ENCODE measurements around the gene KCP.
A peak's percentile ranks its signal among the peaks of the same experiment; 100 is the strongest.
"Not testable (repeated sequence)": the region's sequence is repeated elsewhere in the genome, so short reads cannot be mapped to it uniquely, and the experiment has no call there.

Gene KCP

GRCh38 chr7:128946936-128947830, 36.7 kb upstream of the KCP start:
- no peak overlapping the region for H3K4me3 ChIP-seq (ENCODE audit: low read depth in 1 of 5, low read length in 5 of 5)

GRCh38 chr7:128945668-128946366, 35.3 kb upstream of the KCP start:
- Histone ChIP-seq H3K36me3 (ENCODE audit: control insufficient read depth in 5 of 5, insufficient read depth in 5 of 5, low read length in 5 of 5) (peaks cover 0 to 34% (median 5%) of the 10 kb centered on the region in 5 donors), H3K4me1 (ENCODE audit: control insufficient read depth in 5 of 5, insufficient read depth in 5 of 5, low read length in 5 of 5) (peaks cover 0 to 30% (median 21%) of the 10 kb centered on the region in 5 donors)

More at GRCh38 chr7:128946936-128947830, 36.7 kb upstream of the KCP start:
- H3K36me3 ChIP-seq (ENCODE audit: control insufficient read depth in 5 of 5, insufficient read depth in 5 of 5, low read length in 5 of 5) = peaks cover 3 to 34% (median 6%) of the 10 kb centered on the region in 5 donors
- H3K4me1 ChIP-seq (ENCODE audit: control insufficient read depth in 5 of 5, insufficient read depth in 5 of 5, low read length in 5 of 5) = peaks cover 0 to 21% (median 19%) of the 10 kb centered on the region in 5 donors
- H3K27ac ChIP-seq (ENCODE audit: low read depth, low read length) = no peak overlapping the region
- H3K27me3 ChIP-seq (ENCODE audit: control insufficient read depth in 5 of 5, insufficient read depth in 4 of 5, low read length in 5 of 5) = no peaks in the 10 kb centered on the region
- no peak overlapping the region for H3K9ac ChIP-seq (ENCODE audit: low read length in 5 of 5)
- no peaks in the 10 kb centered on the region for H3K9me3 ChIP-seq (ENCODE audit: control insufficient read depth in 5 of 5, low read length in 5 of 5)

GRCh38 chr7:128944487-128945236, 34.2 kb upstream of the KCP start:
- Histone ChIP-seq H3K9ac (ENCODE audit: low read length in 5 of 5) (no peak overlapping the region), H3K27me3 (ENCODE audit: control insufficient read depth in 5 of 5, insufficient read depth in 4 of 5, low read length in 5 of 5) (peaks cover 0 to 4% (median 0%) of the 10 kb centered on the region in 5 donors), H3K27ac (ENCODE audit: low read depth, low read length) (no peak overlapping the region), H3K9me3 (ENCODE audit: control insufficient read depth in 5 of 5, low read length in 5 of 5) (no peaks in the 10 kb centered on the region), H3K4me1 (ENCODE audit: control insufficient read depth in 5 of 5, insufficient read depth in 5 of 5, low read length in 5 of 5) (peaks cover 0 to 40% (median 21%) of the 10 kb centered on the region in 5 donors), H3K4me3 (ENCODE audit: low read depth in 1 of 5, low read length in 5 of 5) (no peak overlapping the region), H3K36me3 (ENCODE audit: control insufficient read depth in 5 of 5, insufficient read depth in 5 of 5, low read length in 5 of 5) (peaks cover 0 to 34% (median 4%) of the 10 kb centered on the region in 5 donors)

More at GRCh38 chr7:128945668-128946366, 35.3 kb upstream of the KCP start:
- no peak overlapping the region for H3K4me3 ChIP-seq (ENCODE audit: low read depth in 1 of 5, low read length in 5 of 5)
- H3K9me3 ChIP-seq (ENCODE audit: control insufficient read depth in 5 of 5, low read length in 5 of 5) = no peaks in the 10 kb centered on the region
- no peak overlapping the region for H3K9ac ChIP-seq (ENCODE audit: low read length in 5 of 5)
- peaks cover 0 to 3% (median 0%) of the 10 kb centered on the region in 5 donors for H3K27me3 ChIP-seq (ENCODE audit: control insufficient read depth in 5 of 5, insufficient read depth in 4 of 5, low read length in 5 of 5)
- no peak overlapping the region for H3K27ac ChIP-seq (ENCODE audit: low read depth, low read length)

DNA sequence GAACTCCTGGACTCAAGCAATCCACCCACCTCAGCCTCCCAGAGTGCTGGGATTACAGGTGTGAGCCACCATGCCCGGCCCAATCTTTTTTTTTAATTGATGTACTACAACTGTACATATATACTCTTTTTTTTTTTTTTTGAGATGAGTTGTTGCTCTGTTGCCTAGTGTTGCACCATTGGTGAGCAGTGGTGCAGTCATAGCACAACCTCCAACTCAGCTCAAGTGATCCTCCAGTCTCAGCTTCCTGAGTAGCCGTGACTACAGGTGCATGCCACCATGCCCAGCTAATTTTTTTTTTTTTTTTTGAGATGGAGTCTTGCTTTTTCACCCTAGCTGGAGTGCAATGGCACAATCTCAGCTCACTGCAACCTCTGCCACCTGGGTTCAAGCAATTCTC, 32.7 kb upstream of the KCP start:
- not testable (repeated sequence) for H3K27ac ChIP-seq (ENCODE audit: low read depth, low read length); H3K9me3 ChIP-seq (ENCODE audit: control insufficient read depth in 5 of 5, low read length in 5 of 5); H3K4me3 ChIP-seq (ENCODE audit: low read depth in 1 of 5, low read length in 5 of 5); H3K27me3 ChIP-seq (ENCODE audit: control insufficient read depth in 5 of 5, insufficient read depth in 4 of 5, low read length in 5 of 5); H3K9ac ChIP-seq (ENCODE audit: low read length in 5 of 5)
- Histone ChIP-seq H3K4me1 (ENCODE audit: control insufficient read depth in 5 of 5, insufficient read depth in 5 of 5, low read length in 5 of 5) (peaks cover 2 to 43% (median 18%) of the 10 kb centered on the region in 5 donors), H3K36me3 (ENCODE audit: control insufficient read depth in 5 of 5, insufficient read depth in 5 of 5, low read length in 5 of 5) (peaks cover 0 to 25% (median 4%) of the 10 kb centered on the region in 5 donors)

DNA sequence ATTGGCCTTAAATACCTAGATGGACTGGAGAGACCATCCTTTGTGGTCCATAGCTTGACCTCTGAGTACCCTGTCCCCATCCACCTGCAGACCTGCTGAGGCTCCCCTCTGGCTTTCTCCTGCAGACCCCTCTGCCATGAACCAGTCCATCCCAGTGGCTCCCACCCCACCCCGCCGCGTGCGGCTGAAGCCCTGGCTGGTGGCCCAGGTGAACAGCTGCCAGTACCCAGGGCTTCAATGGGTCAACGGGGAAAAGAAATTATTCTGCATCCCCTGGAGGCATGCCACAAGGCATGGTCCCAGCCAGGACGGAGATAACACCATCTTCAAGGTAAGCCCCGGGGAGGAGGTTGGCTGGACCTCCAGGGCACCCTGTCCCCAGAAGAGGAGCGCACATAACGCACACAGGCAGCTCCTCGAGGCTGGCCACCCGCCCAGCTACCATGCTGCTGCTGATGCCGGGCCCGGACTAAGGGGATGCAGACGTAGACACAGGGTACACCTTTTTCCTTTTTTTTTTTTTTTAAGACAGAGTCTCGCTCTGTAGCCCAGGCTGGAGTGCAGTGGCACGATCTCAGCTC, 31.5 kb upstream of the KCP start:
- Histone ChIP-seq H3K36me3 (ENCODE audit: control insufficient read depth in 5 of 5, insufficient read depth in 5 of 5, low read length in 5 of 5) (peaks cover 0 to 18% (median 0%) of the 10 kb centered on the region in 5 donors), H3K4me3 (ENCODE audit: low read depth in 1 of 5, low read length in 5 of 5) (no peak overlapping the region), H3K9ac (ENCODE audit: low read length in 5 of 5) (no peak overlapping the region), H3K4me1 (ENCODE audit: control insufficient read depth in 5 of 5, insufficient read depth in 5 of 5, low read length in 5 of 5) (peaks cover 2 to 54% (median 26%) of the 10 kb centered on the region in 5 donors), H3K27ac (ENCODE audit: low read depth, low read length) (no peak overlapping the region), H3K27me3 (ENCODE audit: control insufficient read depth in 5 of 5, insufficient read depth in 4 of 5, low read length in 5 of 5) (peaks cover 0 to 15% (median 5%) of the 10 kb centered on the region in 5 donors), H3K9me3 (ENCODE audit: control insufficient read depth in 5 of 5, low read length in 5 of 5) (no peaks in the 10 kb centered on the region)

DNA sequence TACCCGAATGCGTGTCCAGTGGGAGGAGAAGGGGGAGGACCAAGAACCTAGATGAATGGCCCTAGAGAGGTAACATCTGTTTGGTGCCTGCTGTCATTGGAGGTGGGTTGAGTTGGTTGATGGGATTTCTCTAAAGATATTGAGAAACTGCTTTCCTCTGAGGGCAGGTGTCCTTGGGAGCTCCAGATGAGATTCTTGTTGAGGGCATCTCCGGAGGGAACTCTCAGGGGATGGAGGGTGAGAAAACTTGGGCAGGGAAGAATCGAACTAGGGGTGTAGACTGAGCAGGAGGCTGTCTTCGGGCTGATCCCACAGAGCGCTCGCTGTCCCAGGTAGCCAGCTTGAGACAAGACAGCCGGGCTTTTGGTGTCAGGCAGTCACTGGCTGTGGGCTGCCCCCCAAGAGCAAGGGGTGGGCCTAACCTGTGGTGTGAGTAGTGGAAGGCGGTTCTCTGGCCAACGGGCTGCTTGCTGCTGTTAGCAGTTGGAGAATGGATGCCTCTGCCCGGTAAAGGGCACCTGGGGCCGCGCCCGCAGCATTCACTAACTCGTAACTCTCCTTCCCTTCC, 30.9 kb upstream of the KCP start:
- H3K9me3 ChIP-seq (ENCODE audit: control insufficient read depth in 5 of 5, low read length in 5 of 5) = no peaks in the 10 kb centered on the region
- H3K4me3 ChIP-seq (ENCODE audit: low read depth in 1 of 5, low read length in 5 of 5) = peak overlapping the region in 3 of 5 donors; percentile 22 to 51 (median 29)
- H3K27ac ChIP-seq (ENCODE audit: low read depth, low read length) = no peak overlapping the region
- H3K9ac ChIP-seq (ENCODE audit: low read length in 5 of 5) = peak overlapping the region in 1 of 5 donors; percentile 21
- H3K36me3 ChIP-seq (ENCODE audit: control insufficient read depth in 5 of 5, insufficient read depth in 5 of 5, low read length in 5 of 5) = peaks cover 0 to 12% (median 0%) of the 10 kb centered on the region in 5 donors
- H3K27me3 ChIP-seq (ENCODE audit: control insufficient read depth in 5 of 5, insufficient read depth in 4 of 5, low read length in 5 of 5) = peaks cover 3 to 19% (median 5%) of the 10 kb centered on the region in 5 donors
- H3K4me1 ChIP-seq (ENCODE audit: control insufficient read depth in 5 of 5, insufficient read depth in 5 of 5, low read length in 5 of 5) = peaks cover 2 to 54% (median 26%) of the 10 kb centered on the region in 5 donors

DNA sequence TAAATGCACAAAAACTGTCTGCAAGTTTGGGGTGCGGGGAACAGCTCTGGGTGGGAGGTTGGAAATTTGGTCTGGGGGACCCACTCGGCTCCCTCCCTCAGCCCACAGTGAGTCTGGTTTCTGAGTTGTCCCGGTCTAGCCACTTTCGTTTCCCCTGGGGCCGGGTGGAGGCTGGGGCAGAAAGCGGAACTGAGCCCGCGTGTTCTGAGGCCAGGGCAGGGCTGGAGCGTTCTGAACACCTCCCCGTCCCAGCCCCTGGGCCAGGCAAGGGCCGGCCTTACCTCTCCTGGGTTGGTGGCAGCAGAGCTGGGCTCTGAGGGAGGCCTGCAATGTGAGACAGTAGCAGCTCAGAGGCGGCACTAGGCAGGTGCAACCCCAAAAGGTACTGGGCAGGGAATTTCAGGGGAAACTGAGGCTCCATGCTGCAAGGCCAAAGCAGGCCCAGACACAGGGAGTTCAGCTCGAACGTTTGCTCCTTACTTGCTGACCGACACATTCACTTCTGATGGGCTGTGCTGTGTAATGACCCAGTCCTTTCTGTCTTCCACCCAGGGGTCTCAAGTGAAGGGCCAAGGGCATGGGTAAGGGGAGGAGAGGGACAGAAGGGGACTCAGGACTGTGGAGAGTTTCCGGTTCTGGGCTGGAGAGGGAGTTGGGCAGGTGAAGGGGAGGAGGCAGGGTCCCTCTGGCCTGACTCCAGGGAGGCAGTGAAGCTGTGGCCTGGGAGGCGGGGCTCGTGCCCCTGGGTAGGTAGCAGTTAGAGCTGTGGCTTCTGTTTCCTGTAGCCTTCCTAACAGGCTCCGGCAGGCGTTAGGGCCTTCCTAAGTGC, 30.2 kb upstream of the KCP start:
- H3K4me3 ChIP-seq (ENCODE audit: low read depth in 1 of 5, low read length in 5 of 5) = peak overlapping the region; percentile 22 to 54 (median 29)
- H3K27ac ChIP-seq (ENCODE audit: low read depth, low read length) = peak overlapping the region; percentile 41
- H3K9me3 ChIP-seq (ENCODE audit: control insufficient read depth in 5 of 5, low read length in 5 of 5) = no peaks in the 10 kb centered on the region
- H3K27me3 ChIP-seq (ENCODE audit: control insufficient read depth in 5 of 5, insufficient read depth in 4 of 5, low read length in 5 of 5) = peaks cover 3 to 19% (median 5%) of the 10 kb centered on the region in 5 donors
- H3K36me3 ChIP-seq (ENCODE audit: control insufficient read depth in 5 of 5, insufficient read depth in 5 of 5, low read length in 5 of 5) = peaks cover 0 to 6% (median 0%) of the 10 kb centered on the region in 5 donors
- peak overlapping the region in 3 of 5 donors; percentile 25 to 40 (median 39) for H3K9ac ChIP-seq (ENCODE audit: low read length in 5 of 5)
- H3K4me1 ChIP-seq (ENCODE audit: control insufficient read depth in 5 of 5, insufficient read depth in 5 of 5, low read length in 5 of 5) = peaks cover 2 to 54% (median 26%) of the 10 kb centered on the region in 5 donors

DNA sequence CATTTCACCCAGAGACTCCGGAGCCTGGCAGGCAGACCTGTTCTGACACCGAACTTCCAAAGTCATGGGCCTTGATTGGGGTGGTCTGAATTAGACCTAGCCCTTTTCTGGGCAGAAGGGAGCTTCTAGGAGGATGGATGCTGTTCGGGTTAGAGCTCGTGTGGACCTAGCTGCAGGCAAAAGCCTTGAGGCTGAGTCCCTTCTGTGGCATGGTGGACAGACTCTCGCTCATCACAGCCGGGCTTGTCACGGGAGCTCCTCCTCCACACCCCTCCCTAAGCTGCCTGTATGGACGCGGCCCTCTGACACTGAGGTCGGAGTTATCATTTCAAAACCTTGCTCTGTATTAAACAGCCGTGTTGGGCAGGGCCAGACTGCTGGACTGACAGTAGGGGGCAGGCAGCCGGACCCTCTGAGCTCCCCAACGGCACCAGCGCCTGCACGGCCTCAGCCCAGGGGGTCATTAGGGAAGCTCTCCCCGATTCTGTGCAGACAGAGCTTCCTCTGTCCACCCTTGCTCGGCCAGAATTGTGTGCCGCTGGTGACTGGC, 29.4 kb upstream of the KCP start:
- Histone ChIP-seq H3K9ac (ENCODE audit: low read length in 5 of 5) (peak overlapping the region in 3 of 5 donors; percentile 25 to 40 (median 32)), H3K36me3 (ENCODE audit: control insufficient read depth in 5 of 5, insufficient read depth in 5 of 5, low read length in 5 of 5) (no peaks in the 10 kb centered on the region), H3K27me3 (ENCODE audit: control insufficient read depth in 5 of 5, insufficient read depth in 4 of 5, low read length in 5 of 5) (peaks cover 3 to 25% (median 5%) of the 10 kb centered on the region in 5 donors), H3K9me3 (ENCODE audit: control insufficient read depth in 5 of 5, low read length in 5 of 5) (no peaks in the 10 kb centered on the region), H3K27ac (ENCODE audit: low read depth, low read length) (peak overlapping the region; percentile 41), H3K4me1 (ENCODE audit: control insufficient read depth in 5 of 5, insufficient read depth in 5 of 5, low read length in 5 of 5) (peaks cover 2 to 52% (median 26%) of the 10 kb centered on the region in 5 donors), H3K4me3 (ENCODE audit: low read depth in 1 of 5, low read length in 5 of 5) (peak overlapping the region in 4 of 5 donors; percentile 29 to 54 (median 46))

Measured in subcutaneous abdominal adipose tissue (tissue), 5 donors.